COR-L47 (cell line): ENCODE results near the gene CLEC12A.
"Not testable (repeated sequence)": the region's sequence is repeated elsewhere in the genome, so short reads cannot be mapped to it uniquely, and the experiment has no call there.

ENCODE experiments used
- DNase-seq: peaks from one replicate; lab custom pipeline; 2025; lab: John Stamatoyannopoulos, UW

Gene CLEC12A

GRCh38 chr12:9971181-9971580 is at the start of gene CLEC12A:
CLEC12A (plus strand) TSS chr12:9971409; CDS start chr12:9971597, 188 bp downstream.
- no peak for DNase-seq

GRCh38 chr12:9922429-9922828 is 48.8 kb upstream of the CLEC12A start:
- DNase-seq, result no peak

GRCh38 chr12:9925705-9926393 is 45.4 kb upstream of the CLEC12A start:
- no peak for DNase-seq

- no peak for DNase-seq
These were observed 44.3 kb upstream of the CLEC12A start for GRCh38 chr12:9926876-9927275.

- no peak for DNase-seq
These were observed 42.6 kb upstream of the CLEC12A start for GRCh38 chr12:9928607-9929006.

- DNase-seq, result no peak
These were observed 40.0 kb upstream of the CLEC12A start for GRCh38 chr12:9931245-9931644.

- DNase-seq, result no peak
These were observed 38.9 kb upstream of the CLEC12A start, which contains the start of gene CLEC2A for GRCh38 chr12:9932270-9932669. CLEC2A (minus strand) TSS chr12:9932370; CDS start chr12:9932329, 41 bp downstream.

- no peak for DNase-seq
These were observed 37.3 kb upstream of the CLEC12A start for GRCh38 chr12:9933958-9934357.

GRCh38 chr12:9935026-9935425 is 36.2 kb upstream of the CLEC12A start:
- DNase-seq, result no peak

GRCh38 chr12:9936591-9936990 is 34.6 kb upstream of the CLEC12A start:
- no peak for DNase-seq

GRCh38 chr12:9940375-9940774 is 30.8 kb upstream of the CLEC12A start:
- DNase-seq, result no peak

- DNase-seq, result no peak
These were observed 29.4 kb upstream of the CLEC12A start for GRCh38 chr12:9941838-9942237.

- DNase-seq, result no peak
These were observed 28.0 kb upstream of the CLEC12A start for GRCh38 chr12:9943240-9943639.

GRCh38 chr12:9944391-9944790 is 26.8 kb upstream of the CLEC12A start:
- no peak for DNase-seq

- DNase-seq, result no peak
These were observed 23.5 kb upstream of the CLEC12A start for GRCh38 chr12:9947674-9948073.

GRCh38 chr12:9948606-9949296 is 22.5 kb upstream of the CLEC12A start:
- DNase-seq, result no peak

- no peak for DNase-seq
These were observed 20.1 kb upstream of the CLEC12A start for GRCh38 chr12:9951026-9951675.

GRCh38 chr12:9952954-9953729 is 18.1 kb upstream of the CLEC12A start:
- not testable (repeated sequence) for DNase-seq

GRCh38 chr12:9957834-9958233 is 13.4 kb upstream of the CLEC12A start:
- no peak for DNase-seq

GRCh38 chr12:9960590-9960989 is 10.6 kb upstream of the CLEC12A start:
- DNase-seq, result no peak

GRCh38 chr12:9961106-9961505 is 10.1 kb upstream of the CLEC12A start:
- no peak for DNase-seq

GRCh38 chr12:9961901-9962300 is 9.3 kb upstream of the CLEC12A start:
- DNase-seq, result no peak
